NCI-H446 (cell line): Measurements from ENCODE around the gene KCNN1.
A peak's percentile ranks its signal among the peaks of the same experiment; 100 is the strongest.
"Not testable (repeated sequence)": the region's sequence is repeated elsewhere in the genome, so short reads cannot be mapped to it uniquely, and the experiment has no call there.

ENCODE experiments used
- DNase-seq, 2 experiments: peaks; one replicate each; lab custom pipeline; 2025; lab: John Stamatoyannopoulos, UW

The KCNN1 gene

DNA sequence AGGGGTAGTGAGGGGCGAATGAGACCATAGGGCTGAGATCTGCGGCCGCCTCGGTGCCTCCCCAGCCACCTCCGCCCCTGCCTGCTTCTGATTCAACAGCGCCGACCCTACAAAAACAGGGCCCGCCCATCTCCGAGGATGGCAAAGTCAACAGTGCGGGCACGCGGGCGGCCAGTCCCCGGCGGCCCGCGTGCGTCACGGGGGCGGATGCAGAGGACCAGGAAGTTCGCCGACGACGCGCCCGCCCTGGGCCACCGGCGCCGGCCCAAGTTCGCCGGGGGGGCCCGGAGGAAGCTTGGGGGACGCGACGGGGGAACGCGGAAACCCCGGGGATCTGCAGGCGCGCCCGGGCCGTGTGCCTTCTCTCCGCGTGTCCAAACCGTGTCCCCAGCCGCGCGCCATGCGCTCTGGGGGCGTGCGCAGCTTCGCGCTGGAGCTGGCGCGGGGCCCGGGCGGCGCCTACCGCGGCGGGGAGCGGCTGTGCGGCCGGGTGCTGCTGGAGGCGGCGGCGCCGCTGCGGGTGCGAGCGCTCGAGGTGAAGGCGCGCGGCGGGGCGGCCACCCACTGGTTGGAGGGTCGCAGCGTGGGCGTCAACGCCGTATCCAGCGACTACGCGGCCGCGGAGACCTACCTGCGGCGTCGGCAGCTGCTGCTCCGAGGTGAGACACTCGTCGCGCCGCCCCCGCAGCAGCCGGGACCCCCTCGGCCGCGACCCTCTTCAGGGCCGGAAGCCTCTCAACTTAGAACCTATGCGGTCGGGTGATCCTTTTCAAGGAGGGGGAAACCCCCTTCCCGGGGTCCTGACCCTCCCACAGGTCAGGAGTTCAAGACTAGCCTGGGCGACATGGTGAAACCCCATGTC is 34.2 kb downstream of the KCNN1 start:
- DNase-seq = peak; percentile 43 to 87

DNA sequence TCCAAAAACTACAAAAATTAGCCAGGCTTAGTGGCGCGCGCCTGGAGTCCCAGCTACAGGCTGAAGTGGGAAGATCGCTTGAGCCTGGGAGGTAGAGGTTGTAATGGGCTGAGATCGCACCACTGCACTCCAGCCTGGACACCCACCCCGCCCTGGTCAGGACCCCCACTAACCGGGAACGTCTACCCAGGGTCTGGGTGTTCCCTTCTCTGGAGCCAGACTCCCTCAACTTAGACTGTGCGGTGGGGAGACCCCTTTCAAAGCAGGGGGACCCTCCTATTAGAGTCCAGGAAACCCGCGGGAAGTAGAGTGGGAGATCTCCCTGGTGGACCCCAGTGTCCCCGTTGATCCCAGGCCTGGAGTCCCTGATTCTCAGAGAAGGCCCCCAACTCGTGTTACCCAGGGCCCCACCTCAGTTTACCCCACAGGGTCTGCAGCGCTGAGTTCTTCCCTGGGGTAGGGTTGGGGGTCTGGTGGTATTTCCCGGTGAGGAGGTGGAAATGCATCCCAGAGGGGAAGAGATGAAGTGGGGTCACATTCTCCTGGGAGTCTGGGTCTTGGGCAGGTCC is 35.0 kb downstream of the KCNN1 start:
- DNase-seq = no peak

GRCh38 chr19:18002347-18002850 is 35.5 kb downstream of the KCNN1 start:
- DNase-seq = no peak

GRCh38 chr19:18005750-18006149 is 38.8 kb downstream of the KCNN1 start:
- DNase-seq = not testable (repeated sequence)

DNA sequence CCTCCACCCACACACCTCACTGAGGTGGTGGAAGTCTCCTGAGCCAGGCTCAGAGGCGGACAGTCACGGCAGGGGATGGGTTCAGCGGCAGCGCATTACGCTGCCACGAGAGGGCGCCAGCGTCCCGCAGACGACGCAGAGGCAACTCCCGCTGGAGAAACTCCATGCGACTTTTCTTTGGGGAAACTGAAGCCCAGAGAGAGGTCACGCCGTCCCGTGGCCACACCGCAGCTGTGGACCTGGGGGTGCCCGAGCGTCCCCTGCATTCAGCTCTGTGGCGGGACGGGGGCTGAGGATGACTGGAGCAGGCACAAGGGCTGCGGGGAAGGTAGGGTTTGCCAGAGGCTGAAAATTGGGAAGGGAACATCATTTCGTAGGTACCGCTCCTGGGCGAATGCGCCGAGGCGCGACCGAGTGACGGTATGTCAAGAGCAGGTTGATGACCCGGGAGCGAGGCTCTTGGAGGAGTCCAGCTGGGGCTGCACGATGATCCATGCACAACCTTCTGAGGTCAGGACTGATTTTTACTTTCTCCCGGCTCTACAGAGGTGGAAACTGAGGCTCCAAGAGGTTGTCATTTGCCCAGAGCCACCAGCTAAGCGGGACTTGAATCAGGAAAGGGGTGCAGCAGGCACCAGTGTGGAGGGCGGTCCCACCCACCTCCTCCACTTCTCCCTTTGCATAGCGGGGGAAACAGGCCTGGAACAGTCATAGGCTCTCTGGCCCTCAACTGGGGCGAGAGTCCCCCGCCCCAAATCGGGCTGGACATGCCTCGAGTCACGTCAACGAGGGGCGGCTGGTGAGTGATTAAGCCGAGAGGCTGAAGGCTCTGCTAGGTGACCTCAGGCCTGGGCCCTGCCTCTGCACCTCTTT is 40.4 kb downstream of the KCNN1 start:
- DNase-seq = peak; percentile 68 to 89

- peak; percentile 85 to 97 for DNase-seq
These were observed 41.2 kb downstream of the KCNN1 start, which contains the start of gene ARRDC2 for GRCh38 chr19:18007917-18008673. Gene ARRDC2, plus strand, starts transcription at chr19:18008170. Its CDS starts 141 bp downstream, at chr19:18008311.

DNA sequence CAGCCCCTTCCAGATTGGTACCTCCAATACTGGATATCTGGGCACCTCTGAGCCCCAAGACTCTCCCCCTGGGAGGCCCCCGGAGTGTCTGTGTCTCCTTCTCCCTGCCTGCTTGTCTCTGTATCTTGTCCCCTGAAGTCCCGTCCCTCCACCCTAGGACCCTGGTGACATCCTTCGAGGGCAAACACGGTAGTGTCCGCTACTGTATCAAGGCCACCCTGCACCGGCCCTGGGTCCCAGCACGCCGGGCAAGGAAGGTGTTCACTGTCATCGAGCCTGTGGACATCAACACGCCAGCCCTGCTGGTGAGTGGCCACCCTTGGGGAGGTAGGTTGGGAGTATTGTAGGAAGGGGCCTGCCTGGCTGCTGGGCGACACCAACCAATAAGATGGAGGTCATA is 41.9 kb downstream of the KCNN1 start:
- no peak for DNase-seq

GRCh38 chr19:18009412-18010066 is 42.6 kb downstream of the KCNN1 start:
- DNase-seq = no peak

DNA sequence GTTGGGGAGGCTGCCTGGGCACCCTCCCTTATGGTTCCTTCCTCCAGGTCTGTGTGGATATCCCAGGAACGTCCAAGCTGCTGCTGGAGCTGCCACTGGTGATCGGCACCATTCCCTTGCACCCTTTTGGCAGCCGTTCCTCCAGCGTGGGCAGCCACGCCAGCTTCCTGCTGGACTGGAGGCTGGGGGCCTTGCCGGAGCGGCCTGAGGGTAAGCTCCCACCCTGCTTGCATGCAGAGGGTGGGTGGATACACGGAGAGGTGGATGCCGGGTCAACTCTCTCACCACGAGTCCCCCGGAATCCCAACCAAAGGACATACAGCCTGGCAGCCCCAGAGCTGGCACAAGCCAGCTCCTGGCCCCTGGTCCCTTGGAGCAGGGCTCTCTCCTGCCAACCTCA is 43.2 kb downstream of the KCNN1 start:
- no peak for DNase-seq

DNA sequence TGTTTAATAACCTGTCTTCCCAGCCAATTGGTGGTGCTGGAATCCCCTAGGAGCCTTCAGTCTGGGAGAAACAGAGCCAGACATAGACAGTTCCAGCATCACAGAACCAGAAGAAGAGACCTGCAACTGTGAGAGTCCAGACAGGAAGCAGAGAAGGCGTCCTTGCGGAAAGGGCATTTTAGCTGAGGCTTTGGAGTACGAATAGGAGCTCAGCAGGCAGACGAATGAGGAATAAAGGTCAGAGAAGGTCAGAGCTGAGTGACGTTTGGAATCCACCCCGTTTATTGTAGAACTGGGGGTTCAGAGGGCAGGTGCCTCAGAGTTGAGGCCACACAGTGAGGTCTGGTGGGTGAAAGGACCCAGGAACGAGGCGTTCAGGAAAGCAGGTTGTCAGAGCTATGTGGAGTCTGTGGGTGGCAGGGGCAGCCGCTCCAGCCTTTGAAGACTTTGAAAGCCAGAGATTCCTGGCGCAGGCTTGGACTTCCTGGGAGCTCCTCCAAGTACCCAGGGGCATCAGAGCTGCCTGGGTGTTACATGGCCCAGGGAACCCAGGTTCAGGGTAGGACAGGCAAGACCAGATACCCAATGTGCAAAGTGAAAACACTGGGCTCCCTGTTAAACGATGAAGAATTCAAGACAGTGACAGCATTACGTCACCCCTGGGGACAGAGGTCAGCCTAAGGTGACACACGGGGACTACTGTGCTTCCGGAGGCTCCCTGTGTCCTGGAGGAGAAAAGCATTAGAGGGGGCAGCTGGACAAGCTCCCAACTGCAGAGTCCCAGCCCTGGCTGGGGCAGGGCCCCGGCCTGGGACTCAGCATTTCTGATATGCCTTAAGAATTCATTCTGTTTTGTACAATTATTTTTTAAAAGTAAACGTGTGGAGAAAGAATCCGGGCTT is 46.6 kb downstream of the KCNN1 start:
- DNase-seq = no peak

DNA sequence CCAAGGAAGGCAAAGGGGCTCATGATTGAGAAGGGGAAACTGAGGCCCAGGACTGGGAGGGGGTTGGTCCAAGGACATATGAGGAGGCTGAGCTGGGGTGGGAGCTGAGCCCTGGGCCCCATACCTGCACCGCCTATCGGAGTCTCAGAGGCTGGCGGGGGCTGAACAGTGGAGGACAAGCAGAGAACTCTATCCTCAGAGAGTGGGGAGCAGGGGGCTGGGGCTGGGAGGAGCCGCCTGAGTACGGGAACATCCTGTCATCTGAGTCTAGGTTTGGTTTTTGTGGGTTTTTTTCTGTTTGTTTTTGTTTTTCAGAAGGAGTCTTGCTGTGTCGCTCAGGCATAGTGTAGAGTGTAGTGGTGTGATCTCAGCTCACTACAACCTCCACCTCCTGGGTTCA is 47.3 kb downstream of the KCNN1 start:
- no peak for DNase-seq

GRCh38 chr19:18016209-18016910 is 49.5 kb downstream of the KCNN1 start:
- DNase-seq = no peak

- no peak for DNase-seq
These were observed 50.6 kb downstream of the KCNN1 start for GRCh38 chr19:18017275-18018083.

DNA sequence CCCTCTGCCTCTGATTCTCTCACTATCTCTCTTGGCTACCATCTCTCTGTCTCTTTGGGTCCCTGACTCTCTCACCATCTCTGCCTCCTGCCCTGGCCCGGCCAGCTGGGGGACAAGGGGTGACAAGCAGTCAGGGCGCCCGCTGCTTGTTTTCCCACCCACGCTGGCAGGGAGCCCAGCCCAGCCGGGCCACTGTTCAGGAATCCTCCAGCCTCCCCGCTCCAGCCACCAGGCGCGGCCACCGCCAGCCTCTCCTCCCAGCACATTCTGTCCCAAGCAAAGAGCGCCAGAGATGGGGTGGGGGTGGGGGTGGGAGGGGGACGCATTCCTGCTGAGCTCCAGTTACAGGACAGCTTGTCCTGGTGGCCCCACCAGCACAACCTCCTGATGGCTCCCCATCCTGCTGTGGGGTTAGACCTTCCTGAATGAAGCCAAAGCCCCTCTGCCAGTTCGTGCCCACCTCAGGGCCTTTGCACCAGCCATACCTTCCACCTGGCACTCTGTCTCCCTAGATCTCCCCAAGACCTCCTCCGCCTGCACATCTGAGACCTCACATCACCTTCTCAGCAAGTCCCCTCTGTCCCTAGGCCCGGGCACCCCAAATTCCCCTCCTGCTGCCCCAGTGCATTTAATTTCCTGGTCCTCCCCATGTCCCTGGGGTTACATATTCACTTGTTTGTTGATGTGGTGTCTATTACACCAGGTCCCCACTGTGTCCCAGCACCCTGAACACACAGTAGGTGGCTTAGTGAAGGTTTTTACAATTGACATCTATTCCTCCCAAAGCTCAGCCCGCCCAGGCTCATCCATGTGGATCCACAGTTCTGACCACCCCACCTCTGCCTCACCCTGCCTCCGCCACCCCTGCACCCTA is 53.5 kb downstream of the KCNN1 start:
- peak in 1 of 2 experiments; percentile 40 for DNase-seq

DNA sequence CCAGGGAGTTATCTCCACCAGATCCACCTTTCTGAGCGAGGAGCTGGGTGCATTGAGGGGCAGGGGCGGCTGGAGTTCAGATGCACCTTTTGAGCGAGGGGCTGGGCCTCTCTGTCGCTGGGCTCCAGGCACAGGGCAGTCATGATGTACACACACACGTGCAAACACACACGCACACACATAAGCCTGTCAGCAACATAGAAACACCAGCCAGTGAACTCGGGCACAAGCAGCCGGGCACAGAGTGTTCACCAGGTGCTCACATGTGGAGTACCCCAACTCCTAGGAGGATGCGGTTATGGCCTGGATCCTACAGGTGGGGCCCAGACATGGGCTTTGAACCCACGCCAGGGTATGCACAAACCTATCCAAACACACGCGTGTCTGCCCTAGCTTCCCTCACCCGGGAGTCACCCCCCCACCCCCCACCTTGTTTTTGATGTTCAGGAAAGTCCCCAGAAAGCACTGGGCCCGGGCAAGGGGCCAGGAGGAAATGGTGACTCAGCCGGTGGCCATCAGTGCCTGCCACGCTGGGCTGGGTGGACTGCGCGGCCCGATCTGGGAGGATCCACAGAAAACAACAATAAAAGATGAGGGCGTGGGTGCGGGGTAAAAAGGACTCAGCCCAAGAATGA is 54.3 kb downstream of the KCNN1 start:
- no peak for DNase-seq

GRCh38 chr19:18023622-18024251 is 56.8 kb downstream of the KCNN1 start:
- no peak for DNase-seq
